Liver (tissue), 9 donors: ENCODE results near the gene SPATS2. TPM values are rescaled to one million over a fixed set of nuclear protein-coding genes. Genes with fewer than 3 reads are reported as not detected.

Source experiments
- DNase-seq: peaks from one replicate; pipeline ENCODE4 v3.0.0-alpha.2; 2017; ENCODE audit warnings: low spot score
- H3K27ac ChIP-seq, 2 donors: one replicate each; pipeline ENCODE4 v1.7.0; 2013; ENCODE audit warnings: inconsistent platforms in 2 of 2, low read length in 2 of 2, control low read depth in 1 of 2, low read depth in 1 of 2, mild to moderate bottlenecking in 1 of 2
- H3K27me3 ChIP-seq, 4 donors: one replicate each; pipeline versions ENCODE4 v1.6.1 to v1.7.0; 2013; ENCODE audit warnings: low read length in 3 of 4, inconsistent platforms in 1 of 4, mild to moderate bottlenecking in 1 of 4, moderate library complexity in 1 of 4; ENCODE audit not compliant: control insufficient read depth in 4 of 4, insufficient read depth in 4 of 4
- H3K36me3 ChIP-seq, 4 donors: one replicate each; pipeline versions ENCODE4 v1.6.1 to v1.7.0; 2013; ENCODE audit warnings: low read length in 3 of 4, mild to moderate bottlenecking in 3 of 4, low read depth in 1 of 4, moderate library complexity in 1 of 4; ENCODE audit not compliant: control insufficient read depth in 4 of 4, insufficient read depth in 3 of 4
- H3K4me1 ChIP-seq, 4 donors: one replicate each; pipeline versions ENCODE4 v1.6.1 to v1.7.0; 2013; ENCODE audit warnings: low read length in 3 of 4, mild to moderate bottlenecking in 3 of 4, moderate library complexity in 1 of 4; ENCODE audit not compliant: control insufficient read depth in 4 of 4, insufficient read depth in 4 of 4
- H3K4me3 ChIP-seq, 3 donors: one replicate each; pipeline versions ENCODE4 v1.6.1 to v1.7.0; 2013; ENCODE audit warnings: low read length in 3 of 3, control low read depth in 1 of 3, low read depth in 1 of 3, mild to moderate bottlenecking in 1 of 3
- H3K9ac ChIP-seq, 2 donors: one replicate each; pipeline ENCODE4 v1.7.0; 2013; ENCODE audit warnings: low read length in 2 of 2, mild to moderate bottlenecking in 2 of 2, moderate library complexity in 2 of 2, control low read depth in 1 of 2, low read depth in 1 of 2
- H3K9me3 ChIP-seq, 4 donors: one replicate each; pipeline versions ENCODE4 v1.6.1 to v1.7.0; 2013; ENCODE audit warnings: low read length in 3 of 4; ENCODE audit not compliant: control insufficient read depth in 4 of 4
- EGR1 ChIP-seq, 2 donors: IDR thresholded peaks; 2 replicates each; pipeline ENCODE4 v1.6.1; 2016 to 2018; ENCODE audit warnings: antibody characterized with exemption in 2 of 2, low read depth in 2 of 2
- FOXA1 ChIP-seq: IDR thresholded peaks from 2 replicates; pipeline ENCODE4 v1.6.1; 2016; ENCODE audit warnings: antibody characterized with exemption
- FOXA2 ChIP-seq: IDR thresholded peaks from 2 replicates; pipeline ENCODE4 v1.6.1; 2016; ENCODE audit warnings: antibody characterized with exemption
- GABPA ChIP-seq, 2 donors: IDR thresholded peaks in 1 of 2; conservative IDR thresholded peaks in 1 of 2; 2 replicates each; pipeline ENCODE4 v1.6.1; 2016; ENCODE audit warnings: antibody characterized with exemption in 2 of 2, mild to moderate bottlenecking in 1 of 2, moderate library complexity in 1 of 2
- HNF4A ChIP-seq, 2 donors: conservative IDR thresholded peaks; 2 replicates each; pipeline ENCODE4 v1.6.1; 2016; ENCODE audit warnings: antibody characterized with exemption in 2 of 2, mild to moderate bottlenecking in 2 of 2
- HNF4G ChIP-seq: IDR thresholded peaks from 2 replicates; pipeline ENCODE4 v1.6.1; 2016; ENCODE audit warnings: antibody characterized with exemption
- JUND ChIP-seq, 2 donors: IDR thresholded peaks; 2 replicates each; pipeline ENCODE4 v1.6.1; 2016; ENCODE audit warnings: antibody characterized with exemption in 2 of 2
- NR2F2 ChIP-seq: IDR thresholded peaks from 2 replicates; pipeline ENCODE4 v1.6.1; 2016; ENCODE audit warnings: antibody characterized with exemption
- RAD21 ChIP-seq, 2 donors: IDR thresholded peaks; 2 replicates each; pipeline ENCODE4 v1.6.1; 2016; ENCODE audit warnings: antibody characterized with exemption in 2 of 2, mild to moderate bottlenecking in 2 of 2
- SP1 ChIP-seq: IDR thresholded peaks from 2 replicates; pipeline ENCODE4 v1.6.1; 2018; ENCODE audit warnings: antibody characterized with exemption, mild to moderate bottlenecking
- TAF1 ChIP-seq: conservative IDR thresholded peaks from 2 replicates; pipeline ENCODE4 v1.6.1; 2016; ENCODE audit warnings: antibody characterized with exemption, mild to moderate bottlenecking
- YY1 ChIP-seq: IDR thresholded peaks from 2 replicates; pipeline ENCODE4 v1.6.1; 2016; ENCODE audit warnings: antibody characterized with exemption, mild to moderate bottlenecking
- whole genome bisulfite sequencing: extraction: QIAGEN DNeasy Blood & Tissue Kit; methylation state at CpG from one replicate; pipeline ENCODE4 v1.1.7; 2013; 5-methylcytosine and 5-hydroxymethylcytosine counted together
- polyA plus RNA-seq, 2 donors: library from polyadenylated mRNA; stranded (reverse) in 1 of 2; unstranded in 1 of 2; fragments of 200-250 nt in 1 of 2; fragments of >200 nt in 1 of 2; fragmentation: Nextera tagmentation in 1 of 2; extraction: Ambion mirVana in 1 of 2; gene quantifications; one replicate each; pipeline versions ENCODE4 v1.2.1 to v1.2.3, GENCODE V29; 2013 to 2015
- total RNA-seq, 2 donors: library from RNA; depleted of rRNA; stranded (reverse); fragments of >200 nt; gene quantifications; one replicate each; pipeline ENCODE4 v1.2.3, GENCODE V29; 2014
- TF ChIP-seq, protein P1 (sequence below): IDR thresholded peaks from 2 replicates; pipeline ENCODE4 v1.6.1; 2016; ENCODE audit warnings: antibody characterized with exemption
- TF ChIP-seq, protein P2 (sequence below): IDR thresholded peaks from 2 replicates; pipeline ENCODE4 v1.6.1; 2016; ENCODE audit warnings: antibody characterized with exemption
- TF ChIP-seq, protein P3 (sequence below): fragments of 150-350 bp; IDR thresholded peaks from 2 replicates; pipeline ENCODE4 v1.5.1; 2017; ENCODE audit warnings: improper control_type of control experiment, low read depth, low read length; ENCODE audit not compliant: missing input control
- TF ChIP-seq, protein P4 (sequence below): IDR thresholded peaks from 2 replicates; pipeline ENCODE4 v1.6.1; 2016; ENCODE audit warnings: antibody characterized with exemption
- TF ChIP-seq, protein P5 (sequence below): IDR thresholded peaks from 2 replicates; pipeline ENCODE4 v1.6.1; 2016; ENCODE audit warnings: antibody characterized with exemption, mild to moderate bottlenecking
- donor health status: healthy.
- donor health status: healthy.
- donor health status: healthy.
- donor health status: healthy.
- donor health status: healthy.

The SPATS2 gene
- total and polyA plus RNA-seq, 4 donors = 2.4 to 5.2 (median 4.5) TPM

DNA sequence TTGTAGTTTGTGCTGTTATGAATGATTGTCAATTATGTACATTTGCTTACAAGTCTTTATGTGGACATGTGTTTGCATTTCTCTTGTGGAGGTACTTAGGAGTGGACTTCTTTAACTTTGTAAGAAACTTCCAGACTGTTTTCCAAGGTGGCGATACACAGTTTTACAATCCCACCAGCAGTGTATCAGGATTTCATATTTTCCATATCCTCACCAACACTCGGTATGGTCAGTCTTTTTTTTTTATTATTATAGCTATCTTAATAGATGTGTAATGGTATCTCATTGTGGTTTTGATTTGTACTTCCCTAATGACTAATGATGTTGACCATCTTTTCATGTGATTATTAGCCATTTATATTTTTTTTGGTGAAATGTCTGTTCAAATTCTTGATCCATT lies 97.9 kb downstream of the SPATS2 start:
- H3K27ac ChIP-seq = no peak overlapping the region
- WGBS = 97% methylated on average over 2 of the region's 2 CpGs
- TF ChIP-seq EGR1 (IDR thresholded peaks at IDR 0.05; ENCODE audit: low read depth in 2 of 2) = no peak
- TF ChIP-seq HNF4A (conservative IDR thresholded peaks at IDR 0.05) = no peak
- TF ChIP-seq JUND (IDR thresholded peaks at IDR 0.05) = no peak
- TF ChIP-seq, protein P1, sequence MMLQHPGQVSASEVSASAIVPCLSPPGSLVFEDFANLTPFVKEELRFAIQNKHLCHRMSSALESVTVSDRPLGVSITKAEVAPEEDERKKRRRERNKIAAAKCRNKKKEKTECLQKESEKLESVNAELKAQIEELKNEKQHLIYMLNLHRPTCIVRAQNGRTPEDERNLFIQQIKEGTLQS = no peak
- TF ChIP-seq, protein P2, sequence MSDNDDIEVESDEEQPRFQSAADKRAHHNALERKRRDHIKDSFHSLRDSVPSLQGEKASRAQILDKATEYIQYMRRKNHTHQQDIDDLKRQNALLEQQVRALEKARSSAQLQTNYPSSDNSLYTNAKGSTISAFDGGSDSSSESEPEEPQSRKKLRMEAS = no peak
- no peak for TF ChIP-seq SP1
- TF ChIP-seq NR2F2 = no peak
- TF ChIP-seq FOXA1 = no peak
- no peak for TF ChIP-seq FOXA2
- TF ChIP-seq, protein P3, sequence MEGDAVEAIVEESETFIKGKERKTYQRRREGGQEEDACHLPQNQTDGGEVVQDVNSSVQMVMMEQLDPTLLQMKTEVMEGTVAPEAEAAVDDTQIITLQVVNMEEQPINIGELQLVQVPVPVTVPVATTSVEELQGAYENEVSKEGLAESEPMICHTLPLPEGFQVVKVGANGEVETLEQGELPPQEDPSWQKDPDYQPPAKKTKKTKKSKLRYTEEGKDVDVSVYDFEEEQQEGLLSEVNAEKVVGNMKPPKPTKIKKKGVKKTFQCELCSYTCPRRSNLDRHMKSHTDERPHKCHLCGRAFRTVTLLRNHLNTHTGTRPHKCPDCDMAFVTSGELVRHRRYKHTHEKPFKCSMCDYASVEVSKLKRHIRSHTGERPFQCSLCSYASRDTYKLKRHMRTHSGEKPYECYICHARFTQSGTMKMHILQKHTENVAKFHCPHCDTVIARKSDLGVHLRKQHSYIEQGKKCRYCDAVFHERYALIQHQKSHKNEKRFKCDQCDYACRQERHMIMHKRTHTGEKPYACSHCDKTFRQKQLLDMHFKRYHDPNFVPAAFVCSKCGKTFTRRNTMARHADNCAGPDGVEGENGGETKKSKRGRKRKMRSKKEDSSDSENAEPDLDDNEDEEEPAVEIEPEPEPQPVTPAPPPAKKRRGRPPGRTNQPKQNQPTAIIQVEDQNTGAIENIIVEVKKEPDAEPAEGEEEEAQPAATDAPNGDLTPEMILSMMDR = no peak
- TF ChIP-seq HNF4G = no peak
- no peak for TF ChIP-seq TAF1
- no peak for TF ChIP-seq GABPA (IDR thresholded peaks at IDR 0.05 in 1 of 2, conservative IDR thresholded peaks at IDR 0.05 in 1 of 2)
- no peak for DNase-seq
- no peak overlapping the region for H3K4me3 ChIP-seq
- no peaks in the 10 kb centered on the region for H3K36me3 ChIP-seq
- no peaks in the 10 kb centered on the region for H3K27me3 ChIP-seq
- H3K9me3 ChIP-seq = no peaks in the 10 kb centered on the region
- H3K9ac ChIP-seq = no peak overlapping the region
- H3K4me1 ChIP-seq = peaks cover 0 to 6% (median 3%) of the 10 kb centered on the region in 4 donors

DNA sequence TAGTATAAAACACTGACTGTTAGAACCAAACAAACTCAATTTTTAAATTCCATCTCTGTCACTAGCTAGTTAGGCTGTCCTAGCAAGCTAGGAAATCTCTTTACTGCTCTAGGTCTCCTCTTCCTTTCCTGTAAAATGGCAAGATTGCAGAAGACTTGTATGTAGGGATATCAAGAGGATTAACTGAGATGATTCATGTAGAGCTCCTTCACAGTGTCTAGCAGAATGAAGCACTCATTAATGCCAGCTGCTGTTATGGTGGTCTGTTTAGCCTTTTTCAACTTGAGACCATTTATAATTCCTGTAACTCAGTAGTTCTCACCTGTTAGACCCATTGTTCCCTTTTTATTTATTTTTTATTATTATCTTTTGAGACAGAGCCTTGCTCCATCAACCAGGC lies 103.7 kb downstream of the SPATS2 start:
- H3K9ac ChIP-seq = no peak overlapping the region
- no peak for DNase-seq
- no peaks in the 10 kb centered on the region for H3K4me1 ChIP-seq
- TF ChIP-seq SP1 (no peak), RAD21 (IDR thresholded peaks at IDR 0.05) (no peak), GABPA (IDR thresholded peaks at IDR 0.05 in 1 of 2, conservative IDR thresholded peaks at IDR 0.05 in 1 of 2) (no peak), TAF1 (no peak), YY1 (no peak), NR2F2 (no peak), HNF4A (conservative IDR thresholded peaks at IDR 0.05) (no peak), FOXA1 (no peak), FOXA2 (no peak), EGR1 (IDR thresholded peaks at IDR 0.05; ENCODE audit: low read depth in 2 of 2) (no peak), HNF4G (no peak)
- TF ChIP-seq, protein P1 = no peak
- TF ChIP-seq, protein P4, sequence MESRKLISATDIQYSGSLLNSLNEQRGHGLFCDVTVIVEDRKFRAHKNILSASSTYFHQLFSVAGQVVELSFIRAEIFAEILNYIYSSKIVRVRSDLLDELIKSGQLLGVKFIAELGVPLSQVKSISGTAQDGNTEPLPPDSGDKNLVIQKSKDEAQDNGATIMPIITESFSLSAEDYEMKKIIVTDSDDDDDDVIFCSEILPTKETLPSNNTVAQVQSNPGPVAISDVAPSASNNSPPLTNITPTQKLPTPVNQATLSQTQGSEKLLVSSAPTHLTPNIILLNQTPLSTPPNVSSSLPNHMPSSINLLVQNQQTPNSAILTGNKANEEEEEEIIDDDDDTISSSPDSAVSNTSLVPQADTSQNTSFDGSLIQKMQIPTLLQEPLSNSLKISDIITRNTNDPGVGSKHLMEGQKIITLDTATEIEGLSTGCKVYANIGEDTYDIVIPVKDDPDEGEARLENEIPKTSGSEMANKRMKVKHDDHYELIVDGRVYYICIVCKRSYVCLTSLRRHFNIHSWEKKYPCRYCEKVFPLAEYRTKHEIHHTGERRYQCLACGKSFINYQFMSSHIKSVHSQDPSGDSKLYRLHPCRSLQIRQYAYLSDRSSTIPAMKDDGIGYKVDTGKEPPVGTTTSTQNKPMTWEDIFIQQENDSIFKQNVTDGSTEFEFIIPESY = no peak
- TF ChIP-seq, protein P5, sequence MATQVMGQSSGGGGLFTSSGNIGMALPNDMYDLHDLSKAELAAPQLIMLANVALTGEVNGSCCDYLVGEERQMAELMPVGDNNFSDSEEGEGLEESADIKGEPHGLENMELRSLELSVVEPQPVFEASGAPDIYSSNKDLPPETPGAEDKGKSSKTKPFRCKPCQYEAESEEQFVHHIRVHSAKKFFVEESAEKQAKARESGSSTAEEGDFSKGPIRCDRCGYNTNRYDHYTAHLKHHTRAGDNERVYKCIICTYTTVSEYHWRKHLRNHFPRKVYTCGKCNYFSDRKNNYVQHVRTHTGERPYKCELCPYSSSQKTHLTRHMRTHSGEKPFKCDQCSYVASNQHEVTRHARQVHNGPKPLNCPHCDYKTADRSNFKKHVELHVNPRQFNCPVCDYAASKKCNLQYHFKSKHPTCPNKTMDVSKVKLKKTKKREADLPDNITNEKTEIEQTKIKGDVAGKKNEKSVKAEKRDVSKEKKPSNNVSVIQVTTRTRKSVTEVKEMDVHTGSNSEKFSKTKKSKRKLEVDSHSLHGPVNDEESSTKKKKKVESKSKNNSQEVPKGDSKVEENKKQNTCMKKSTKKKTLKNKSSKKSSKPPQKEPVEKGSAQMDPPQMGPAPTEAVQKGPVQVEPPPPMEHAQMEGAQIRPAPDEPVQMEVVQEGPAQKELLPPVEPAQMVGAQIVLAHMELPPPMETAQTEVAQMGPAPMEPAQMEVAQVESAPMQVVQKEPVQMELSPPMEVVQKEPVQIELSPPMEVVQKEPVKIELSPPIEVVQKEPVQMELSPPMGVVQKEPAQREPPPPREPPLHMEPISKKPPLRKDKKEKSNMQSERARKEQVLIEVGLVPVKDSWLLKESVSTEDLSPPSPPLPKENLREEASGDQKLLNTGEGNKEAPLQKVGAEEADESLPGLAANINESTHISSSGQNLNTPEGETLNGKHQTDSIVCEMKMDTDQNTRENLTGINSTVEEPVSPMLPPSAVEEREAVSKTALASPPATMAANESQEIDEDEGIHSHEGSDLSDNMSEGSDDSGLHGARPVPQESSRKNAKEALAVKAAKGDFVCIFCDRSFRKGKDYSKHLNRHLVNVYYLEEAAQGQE = no peak
- TF ChIP-seq, protein P2 = no peak
- H3K9me3 ChIP-seq = no peaks in the 10 kb centered on the region
- no peak overlapping the region for H3K27ac ChIP-seq
- no peaks in the 10 kb centered on the region for H3K36me3 ChIP-seq
- no peak overlapping the region for H3K4me3 ChIP-seq
- H3K27me3 ChIP-seq = no peaks in the 10 kb centered on the region
